CD4-positive, alpha-beta T cell treated with Interleukin-17A for 1 hour (primary cell): ENCODE measurements around the gene LTBP3.

ENCODE experiments used
- DNase-seq: peaks from one replicate; pipeline ENCODE4 v3.0.0-alpha.2; 2020

Gene LTBP3

GRCh38 chr11:65571420-65571819, 13.3 kb upstream of the LTBP3 start:
- no peak for DNase-seq

DNA sequence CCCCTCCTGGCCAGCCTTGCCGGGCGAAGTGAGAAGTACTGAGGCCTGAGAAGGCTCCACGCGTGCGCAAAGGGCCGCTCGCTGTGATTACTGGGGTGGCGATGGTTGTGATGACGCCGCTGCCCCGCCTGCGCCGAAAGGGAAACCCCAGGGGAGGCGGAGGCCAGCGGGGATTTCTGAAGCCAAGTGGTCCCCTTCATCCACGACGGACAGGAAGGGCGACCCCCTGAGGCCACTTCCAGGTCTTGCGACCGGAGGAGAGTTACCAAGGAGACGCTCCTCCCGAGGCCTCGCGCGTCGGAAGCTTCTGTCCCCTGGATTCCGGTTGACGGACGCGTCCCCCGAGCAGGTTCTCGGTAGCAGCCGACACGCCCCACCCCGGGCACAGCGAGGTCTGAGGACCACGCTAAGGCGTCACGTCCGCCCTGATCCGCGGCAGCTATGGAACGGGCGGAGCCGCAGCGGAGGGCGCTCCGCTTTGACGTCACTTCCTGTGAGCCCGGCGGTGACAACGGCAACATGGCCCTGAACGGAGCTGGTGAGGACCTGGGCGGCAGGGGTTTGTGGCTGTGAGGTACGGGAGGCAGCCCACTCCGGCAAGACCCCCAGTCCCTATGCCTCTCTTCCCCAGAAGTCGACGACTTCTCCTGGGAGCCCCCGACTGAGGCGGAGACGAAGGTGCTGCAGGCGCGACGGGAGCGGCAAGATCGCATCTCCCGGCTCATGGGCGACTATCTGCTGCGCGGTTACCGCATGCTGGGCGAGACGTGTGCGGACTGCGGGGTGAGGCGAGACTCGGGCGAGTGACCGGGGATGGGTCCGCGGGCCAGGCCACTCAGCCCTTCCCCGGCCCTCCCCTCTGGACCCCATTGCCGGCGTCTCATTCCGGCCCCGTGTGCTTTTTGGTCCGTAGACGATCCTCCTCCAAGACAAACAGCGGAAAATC, 12.1 kb upstream of the LTBP3 start, which contains the start of gene ZNRD2:
ZNRD2 (plus strand) TSS at position 505 of the 946 bp plus-strand sequence; CDS start at position 520, 15 bp downstream.
- peak; percentile 98 for DNase-seq

DNA sequence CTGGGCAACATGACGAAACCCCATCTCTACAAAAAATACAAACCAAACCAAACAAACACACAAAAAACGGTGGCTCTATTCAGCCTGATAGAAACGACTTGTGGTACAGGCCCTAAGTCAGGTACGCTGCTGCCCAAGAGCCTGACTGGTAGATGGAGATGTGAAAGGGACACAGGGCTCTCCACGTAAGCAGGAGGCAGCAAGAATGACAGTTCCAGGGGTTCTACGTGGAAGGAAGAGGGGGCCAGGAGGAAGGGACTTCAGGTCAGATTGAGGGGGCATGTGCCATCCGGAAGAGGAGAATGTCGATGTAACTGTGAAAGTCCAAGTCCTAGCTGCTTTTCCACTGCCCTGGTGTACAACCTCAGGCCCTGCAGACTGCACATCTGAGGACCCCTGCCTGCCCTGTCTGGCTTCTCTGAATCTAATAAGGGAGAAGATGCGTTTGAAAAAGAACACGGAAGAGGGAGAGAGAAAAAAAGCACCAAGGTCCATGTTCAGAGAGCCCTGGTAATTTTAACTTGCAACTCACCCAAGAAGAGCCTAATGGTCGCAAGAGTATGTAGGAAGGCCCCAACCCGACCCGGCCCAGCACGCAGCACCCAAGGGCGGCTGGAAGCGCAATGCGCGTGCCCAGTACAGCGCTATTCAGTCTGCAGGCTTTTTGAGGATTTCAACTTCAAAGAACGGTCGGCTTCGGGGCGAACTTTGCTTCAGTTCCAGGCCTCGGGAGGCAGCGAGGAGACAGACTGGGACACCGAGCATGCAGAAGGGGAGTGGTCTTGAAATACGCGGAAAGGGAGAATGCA, 11.2 kb upstream of the LTBP3 start:
- DNase-seq: peak; percentile 32

DNA sequence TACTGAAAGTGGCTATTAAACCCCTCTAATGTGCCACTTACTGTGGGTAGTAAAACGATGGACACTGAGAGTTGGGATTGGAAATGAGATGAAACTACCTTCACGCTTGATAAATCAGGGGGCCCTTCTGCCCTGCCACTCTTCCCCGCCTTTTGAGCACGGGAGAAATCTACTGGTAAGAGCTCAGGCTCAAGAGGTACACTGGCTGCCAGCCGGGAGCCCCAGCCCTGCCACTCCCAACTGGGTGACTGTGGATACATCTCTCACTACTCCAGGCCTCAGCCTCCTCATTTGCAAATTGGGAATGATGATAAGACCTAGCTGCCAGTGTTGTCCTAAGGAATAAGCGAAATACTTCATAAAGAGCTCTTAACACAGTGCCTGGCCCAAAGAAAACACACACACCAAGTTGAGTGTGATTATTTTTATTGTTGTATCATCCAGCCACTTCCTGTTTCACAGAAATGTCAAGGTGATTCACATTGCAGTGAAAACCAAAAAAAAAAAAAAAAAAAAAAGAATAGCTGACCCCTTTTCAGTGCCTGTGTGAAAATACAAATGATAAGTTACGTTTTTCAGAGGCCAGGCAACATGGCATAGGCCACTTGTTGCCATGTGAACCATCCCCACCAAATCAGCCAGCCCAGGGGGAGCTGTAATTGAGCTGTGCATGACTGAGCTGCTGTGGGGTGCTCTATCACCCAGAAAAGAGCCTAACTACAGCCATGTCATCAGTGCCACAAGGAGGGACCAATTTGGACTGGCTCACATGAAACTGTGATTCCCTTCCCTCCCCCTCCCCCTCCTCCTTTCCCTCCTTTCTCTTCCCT, 7.7 kb upstream of the LTBP3 start:
- peak; percentile 84 for DNase-seq

DNA sequence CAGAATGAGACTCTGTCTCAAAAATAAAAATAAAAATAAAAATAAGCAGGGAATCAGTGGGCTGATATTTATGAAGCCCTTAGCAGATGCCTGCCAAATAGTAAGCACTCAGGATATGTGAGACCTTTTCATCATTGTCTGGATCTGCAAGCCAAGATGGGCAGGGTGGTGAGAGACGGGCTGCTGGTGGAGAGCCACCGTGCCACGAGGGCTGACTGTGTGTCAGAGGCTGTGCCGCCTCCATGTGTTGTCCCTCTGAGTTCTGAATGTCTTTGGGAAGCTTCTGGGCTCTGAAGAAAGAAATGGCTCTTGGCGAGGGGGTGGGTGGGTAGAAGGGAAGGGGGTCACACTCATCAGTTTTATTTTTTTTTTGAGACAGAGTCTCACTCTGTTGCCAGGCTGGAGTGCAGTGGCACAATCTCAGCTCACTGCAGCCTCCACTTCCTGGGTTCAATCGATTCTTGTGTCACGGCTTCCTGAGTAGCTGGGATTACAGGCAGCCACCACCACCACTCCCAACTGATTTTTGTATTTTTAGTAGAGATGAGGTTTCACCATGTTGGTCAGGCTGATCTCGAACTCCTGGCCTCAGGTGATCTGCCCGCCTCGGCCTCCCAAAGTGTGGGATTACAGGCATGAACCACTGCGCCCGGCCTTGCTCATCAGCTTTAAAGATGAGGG, 6.9 kb upstream of the LTBP3 start:
- peak; percentile 61 for DNase-seq

DNA sequence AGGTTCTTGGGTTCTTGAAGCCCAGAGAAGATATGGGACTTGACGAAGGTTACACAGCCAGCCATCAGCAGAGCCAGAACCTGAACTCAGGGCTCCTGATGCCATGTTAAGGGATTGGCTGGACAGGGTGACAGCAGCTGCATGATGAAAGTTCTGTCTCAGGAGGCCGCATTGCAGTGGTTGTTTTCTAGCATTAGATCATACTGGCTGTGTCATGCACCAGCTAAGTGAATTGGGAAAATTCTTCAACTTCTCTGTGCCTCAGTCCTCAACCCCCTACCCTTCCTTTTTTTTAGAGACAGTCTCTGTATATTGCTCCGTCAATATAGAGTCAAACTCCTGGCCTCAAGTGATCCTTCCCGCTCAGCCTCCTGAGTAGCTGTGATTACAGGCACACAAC, 5.4 kb upstream of the LTBP3 start:
- DNase-seq: no peak

DNA sequence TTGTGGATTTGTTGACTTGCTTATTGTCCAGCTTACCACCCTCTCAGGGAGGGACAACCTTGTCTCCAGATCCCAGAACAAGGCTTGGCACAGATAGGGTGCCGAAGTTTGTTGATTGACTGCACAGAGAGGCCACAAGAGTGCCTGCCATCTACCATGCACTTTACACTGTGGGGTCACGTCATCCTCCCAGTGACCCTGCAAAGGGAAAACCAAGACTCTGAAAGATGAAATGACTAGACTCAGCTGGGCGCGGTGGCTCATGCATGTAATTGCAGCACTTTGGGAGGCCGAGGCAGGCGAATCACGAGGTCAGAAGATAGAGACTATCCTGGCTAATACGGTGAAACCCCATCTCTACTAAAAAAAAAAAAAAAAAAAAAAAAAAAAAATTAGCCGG, 4.6 kb upstream of the LTBP3 start:
- DNase-seq: no peak

DNA sequence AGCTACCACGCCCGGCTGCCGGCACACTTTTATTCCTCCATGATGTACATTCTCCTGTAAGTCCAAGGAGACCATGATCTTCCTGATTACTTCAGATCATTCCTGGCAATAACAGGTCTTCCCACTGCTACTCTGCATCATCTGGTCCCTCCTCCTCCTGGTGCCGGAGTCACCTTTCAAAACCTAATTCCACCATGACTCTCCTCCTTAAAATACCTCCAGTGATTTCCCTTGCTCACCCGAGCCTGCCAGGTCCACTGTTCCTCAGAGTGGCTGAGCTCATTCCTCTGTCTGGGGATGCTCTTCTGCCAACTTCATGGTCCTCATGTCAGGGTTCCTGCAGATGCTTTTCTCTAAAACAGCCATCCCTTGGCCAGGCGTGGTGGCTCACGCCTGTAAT, 3.9 kb upstream of the LTBP3 start:
- DNase-seq: no peak

DNA sequence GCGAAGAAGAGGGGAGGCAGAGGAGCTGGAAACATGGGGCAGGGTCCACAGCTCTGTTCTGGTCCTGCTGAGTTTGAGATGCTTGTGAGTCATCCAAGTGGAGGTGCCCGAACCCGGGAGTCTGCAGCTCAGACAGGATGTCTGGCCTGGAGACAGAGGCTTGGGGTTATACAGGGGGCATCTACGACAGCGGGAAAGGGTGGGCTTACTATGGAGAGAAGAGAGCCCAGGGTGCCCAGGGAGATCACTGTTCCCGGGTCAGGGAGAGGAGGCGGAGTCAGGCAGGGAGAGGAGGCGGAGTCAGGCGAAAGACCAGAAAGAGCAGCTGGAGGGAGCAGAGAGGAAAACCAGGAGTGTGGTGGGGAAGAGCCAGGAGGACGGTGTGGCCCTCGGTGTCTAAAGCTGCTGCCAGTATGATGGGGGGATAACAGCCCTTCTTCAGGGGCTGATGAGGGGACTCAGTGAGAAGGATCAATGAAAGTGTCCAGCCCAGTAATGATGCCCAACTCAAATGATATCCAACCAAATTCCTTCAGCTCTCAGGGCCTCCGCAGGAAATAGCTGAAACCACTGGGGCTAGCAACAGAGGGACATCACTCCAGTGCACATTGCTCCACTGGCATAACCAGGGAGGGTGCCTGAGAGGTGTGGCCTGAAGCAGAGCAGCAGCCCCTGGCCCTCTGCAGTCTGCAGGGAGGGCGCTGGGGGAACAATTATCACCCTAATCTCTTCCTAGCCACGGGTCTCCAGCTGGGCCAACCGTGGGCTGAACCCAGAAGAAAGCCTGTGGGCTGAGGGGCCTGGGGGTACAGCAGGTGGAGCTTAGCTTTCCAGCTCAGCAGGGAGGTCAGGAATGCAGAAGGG, 2.6 kb upstream of the LTBP3 start:
- no peak for DNase-seq

- DNase-seq: no peak
Observed at GRCh38 chr11:65559951-65560537, 1.9 kb upstream of the LTBP3 start.

- no peak for DNase-seq
Observed at GRCh38 chr11:65559535-65559934, 1.4 kb upstream of the LTBP3 start.

GRCh38 chr11:65558930-65559509, 861 bp upstream of the LTBP3 start:
- DNase-seq: no peak

- no peak for DNase-seq
Observed at GRCh38 chr11:65557280-65558001, 718 bp downstream of the LTBP3 start.

DNA sequence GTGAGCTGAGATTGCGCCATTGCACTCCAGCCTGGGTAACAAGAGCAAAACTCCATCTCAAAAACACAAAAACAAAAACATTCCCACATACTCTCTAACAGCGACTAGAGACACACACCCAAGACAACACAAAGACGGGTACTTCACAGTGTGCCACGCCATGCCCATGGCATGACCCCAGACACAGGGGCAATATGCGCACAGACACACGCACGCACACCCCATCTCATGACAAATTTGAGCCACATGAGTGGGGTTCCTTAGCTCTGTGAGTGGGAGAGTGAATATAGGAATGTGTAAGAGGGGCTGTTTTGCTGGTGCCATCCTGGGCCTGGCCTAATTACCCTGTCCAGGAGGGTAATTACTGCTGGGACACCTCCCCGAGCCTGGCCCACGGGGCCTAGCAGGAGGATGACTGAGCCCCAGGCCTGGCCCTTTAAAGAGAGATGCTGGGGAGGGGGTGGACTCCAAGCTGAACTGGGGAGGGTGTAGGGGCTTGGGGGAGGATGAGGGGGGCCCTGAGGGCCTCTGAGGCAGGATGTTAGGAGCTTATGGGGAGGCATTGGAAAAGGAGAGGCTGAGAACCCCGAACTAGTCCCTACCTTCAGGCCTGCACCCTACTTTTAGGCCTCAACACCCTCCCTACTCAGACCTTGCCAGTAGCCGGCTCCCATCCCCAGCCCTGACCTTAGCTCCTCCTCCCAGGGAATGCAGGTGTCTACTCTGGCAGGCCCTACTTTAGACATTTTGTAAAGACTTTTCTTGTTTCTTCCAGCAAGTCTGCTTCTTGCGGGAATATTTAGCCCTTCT, 1.5 kb downstream of the LTBP3 start:
- DNase-seq: no peak

DNA sequence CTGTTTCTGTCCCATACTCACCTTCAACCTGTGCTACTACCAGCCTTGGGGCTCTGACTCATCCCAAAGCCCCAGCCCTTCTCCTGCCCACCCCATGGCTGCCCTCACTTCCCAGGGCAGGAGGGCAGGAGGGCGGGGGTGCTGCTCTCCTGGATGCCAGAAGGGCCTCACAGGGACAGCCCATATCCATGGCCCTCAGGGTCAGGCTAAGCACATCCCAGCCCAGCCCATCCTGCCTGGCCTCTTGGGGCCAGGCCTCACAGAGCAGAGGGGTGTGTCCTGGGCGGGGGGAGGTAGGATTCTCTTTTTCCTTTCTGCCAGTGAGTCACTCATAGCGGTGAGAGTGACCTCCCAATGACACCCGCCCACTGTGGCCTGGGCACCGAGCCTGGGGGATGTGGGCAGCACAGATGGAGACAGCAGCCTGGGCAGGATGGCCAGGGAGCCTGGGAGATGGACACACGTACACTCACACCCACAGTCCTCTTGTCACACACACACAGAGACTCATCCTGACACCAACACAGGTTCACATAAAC, 2.4 kb downstream of the LTBP3 start:
- no peak for DNase-seq

DNA sequence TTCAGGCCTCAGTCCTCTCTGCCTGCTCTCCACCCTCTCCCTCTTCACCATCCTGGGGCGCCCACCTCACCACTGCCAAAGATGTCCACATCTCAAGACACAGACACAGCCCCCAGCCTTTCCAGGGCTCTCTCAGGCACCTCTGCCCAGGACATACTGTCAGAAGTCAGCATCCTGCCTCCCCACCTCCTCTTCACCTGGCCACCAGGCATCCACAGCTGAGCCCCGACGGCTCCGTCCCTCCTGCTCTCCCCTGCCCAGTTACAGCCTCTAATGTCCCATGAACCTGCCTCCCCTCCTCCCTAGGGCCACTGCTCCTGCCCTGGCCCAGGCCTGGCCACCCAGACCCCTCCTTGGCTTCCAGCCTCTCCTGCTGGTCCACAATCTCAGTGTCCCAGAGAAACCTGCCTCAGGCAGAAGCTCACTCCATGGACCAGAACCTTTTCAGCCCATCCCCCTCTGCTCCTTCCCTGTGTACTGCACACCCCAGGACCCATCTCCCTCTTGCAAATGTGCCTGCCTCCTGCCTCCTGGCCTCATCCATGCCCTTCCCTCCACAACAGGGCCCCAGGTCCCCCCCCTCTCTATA, 3.2 kb downstream of the LTBP3 start:
- DNase-seq: no peak

DNA sequence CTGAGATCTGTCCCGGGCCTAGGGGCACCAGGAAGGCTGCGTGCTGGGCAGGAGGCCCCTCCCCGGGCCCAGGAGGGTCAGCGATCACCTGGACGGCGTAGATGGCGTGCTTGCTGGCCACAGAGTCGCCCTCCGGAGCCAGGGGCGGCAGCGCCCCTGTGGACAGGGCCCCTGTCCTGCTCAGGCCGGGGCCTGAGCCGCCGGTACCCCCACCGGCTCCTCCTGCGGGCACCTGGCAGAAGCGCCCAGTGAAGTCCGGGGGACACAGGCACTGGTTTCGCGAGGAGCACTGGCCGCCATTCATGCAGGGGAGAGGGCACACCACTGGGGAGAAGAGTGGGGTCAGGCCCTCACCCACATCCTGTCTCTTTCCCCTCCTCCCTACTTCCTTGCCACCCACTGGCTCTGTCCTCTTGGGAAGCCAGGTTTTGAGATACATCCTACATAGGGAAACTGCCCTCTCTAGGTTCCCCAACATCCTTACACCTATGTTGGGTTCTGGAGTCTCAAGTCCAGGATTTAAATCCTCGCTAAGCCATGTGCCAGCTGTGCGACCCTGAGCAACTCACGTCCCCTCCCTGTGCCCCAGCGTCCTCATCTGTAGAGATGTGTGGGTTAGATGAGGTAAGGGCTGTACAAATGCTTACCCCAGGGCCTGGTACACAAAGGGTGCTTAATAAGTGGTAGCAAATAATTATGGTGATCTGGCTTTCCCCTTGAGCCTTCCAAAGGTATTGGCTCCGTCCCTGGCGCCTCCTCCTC, 3.9 kb downstream of the LTBP3 start:
- DNase-seq: no peak
